GM12878 (cell line): ENCODE results near the gene NEURL4. TPM values are rescaled to one million over a fixed set of nuclear protein-coding genes. Genes with fewer than 3 reads are reported as not detected.

Experiments
- CHD2 ChIP-seq: IDR thresholded peaks from 2 replicates; pipeline ENCODE4 v1.6.1; 2011; ENCODE audit warnings: low read depth, low read length, improper control_type of control experiment, borderline replicate concordance
- CTCF ChIP-seq, 3 experiments: IDR thresholded peaks in 2 of 3; conservative IDR thresholded peaks in 1 of 3; 2 replicates each; pipeline ENCODE4 v1.5.1; 2011; ENCODE audit warnings: low read depth in 3 of 3, low read length in 3 of 3, mild to moderate bottlenecking in 3 of 3, control low read depth in 2 of 3, moderate library complexity in 2 of 3, inconsistent platforms in 1 of 3, mixed read lengths in 1 of 3; ENCODE audit not compliant: control insufficient read depth in 2 of 3, insufficient read depth in 1 of 3; ENCODE audit errors: extremely low read depth in 1 of 3
- E2F4 ChIP-seq: IDR thresholded peaks from 2 replicates; pipeline ENCODE4 v1.6.1; 2012; ENCODE audit warnings: low read depth, low read length, improper control_type of control experiment
- E2F8 ChIP-seq: fragments of 450-650 bp; IDR thresholded peaks from 2 replicates; pipeline ENCODE4 v1.6.1; 2018; ENCODE audit warnings: mild to moderate bottlenecking, low read depth, moderate library complexity; ENCODE audit not compliant: partially characterized antibody
- EGR1 ChIP-seq, 2 experiments: IDR thresholded peaks; 1 replicate in 1 of 2; 2 replicates in 1 of 2; pipeline ENCODE4 v1.6.1; 2011 to 2012; ENCODE audit warnings: low read depth in 2 of 2, low read length in 2 of 2, borderline replicate concordance in 1 of 2, mild to moderate bottlenecking in 1 of 2, moderate library complexity in 1 of 2
- ELK1 ChIP-seq: IDR thresholded peaks from 2 replicates; pipeline ENCODE4 v1.6.1; 2012; ENCODE audit warnings: low read depth, low read length, improper control_type of control experiment
- GABPA ChIP-seq: IDR thresholded peaks from 2 replicates; pipeline ENCODE4 v1.6.1; 2014; ENCODE audit warnings: antibody characterized with exemption, low read depth, mild to moderate bottlenecking, inconsistent platforms
- IKZF1 ChIP-seq: fragments of 450-650 bp; conservative IDR thresholded peaks from 2 replicates; pipeline ENCODE4 v1.6.1; 2017; ENCODE audit warnings: antibody characterized with exemption, mild to moderate bottlenecking
- MTA3 ChIP-seq: IDR thresholded peaks from 2 replicates; pipeline ENCODE4 v1.6.1; 2012; ENCODE audit warnings: low read length, inconsistent platforms, borderline replicate concordance
- MXI1 ChIP-seq: fragments of 150-350 bp; IDR thresholded peaks from 2 replicates; pipeline ENCODE4 v1.6.1; 2011; ENCODE audit warnings: low read depth, mild to moderate bottlenecking, inconsistent platforms, low read length, improper control_type of control experiment
- POLR2A ChIP-seq: IDR thresholded peaks from 2 replicates; pipeline ENCODE4 v1.6.1; 2011; ENCODE audit warnings: low read depth, mild to moderate bottlenecking, low read length
- RB1 ChIP-seq: fragments of 450-650 bp; formaldehyde crosslinking; IDR thresholded peaks from 2 replicates; pipeline ENCODE4 v1.6.1; 2017; ENCODE audit warnings: mild to moderate bottlenecking, borderline replicate concordance
- SMAD1 ChIP-seq: fragments of 450-650 bp; IDR thresholded peaks from 2 replicates; pipeline ENCODE4 v1.6.1; 2018; ENCODE audit warnings: mild to moderate bottlenecking, low read depth; ENCODE audit not compliant: partially characterized antibody
- SMAD5 ChIP-seq: IDR thresholded peaks from 2 replicates; pipeline ENCODE4 v1.6.1; 2016; ENCODE audit warnings: antibody characterized with exemption, low read depth
- SREBF1 ChIP-seq: IDR thresholded peaks from 2 replicates; pipeline ENCODE4 v1.6.1; 2012; ENCODE audit warnings: mild to moderate bottlenecking, low read length
- SUPT20H ChIP-seq: IDR thresholded peaks from 2 replicates; pipeline ENCODE4 v1.6.1; 2011; ENCODE audit warnings: low read depth, mild to moderate bottlenecking, low read length, moderate library complexity, borderline replicate concordance; ENCODE audit not compliant: control insufficient read depth
- ZBTB11 ChIP-seq: fragments of 450-650 bp; formaldehyde crosslinking; IDR thresholded peaks from 2 replicates; pipeline ENCODE4 v1.5.0; 2022; ENCODE audit warnings: mild to moderate bottlenecking, missing genetic modification characterization
- polyA plus RNA-seq, 11 experiments: library from polyadenylated mRNA; depleted of rRNA in 4 of 11; unstranded in 6 of 11; stranded (reverse) in 5 of 11; fragments of >200 nt; fragmentation: Nextera tagmentation in 4 of 11; fragmentation: Illumina TruSeq in 1 of 11; extraction: Ambion mirVana in 4 of 11; extraction: Trizol in 1 of 11; gene quantifications; 1 replicate in 1 of 11; 2 replicates in 10 of 11; pipeline versions ENCODE4 v1.2.1 to v1.2.3, GENCODE V29; 2011 to 2016; ENCODE audit warnings: inconsistent platforms in 2 of 11, missing spikeins in 2 of 11, low read depth in 1 of 11
- total RNA-seq, 4 experiments: library from RNA; depleted of rRNA in 3 of 4; stranded (reverse); fragments of >200 nt in 3 of 4; fragmentation: Illumina TruSeq in 1 of 4; extraction: Trizol in 1 of 4; gene quantifications; 2 replicates each; pipeline versions ENCODE4 v1.2.1 to v1.2.3, GENCODE V29; 2013 to 2021

The NEURL4 gene
- total and polyA plus RNA-seq, 10 of the 15 experiments (the other 5 are each of a cell fraction or from before 2014, with no cell fraction given) = 0.03 to 41.9 (median 10.0) TPM

- TF ChIP-seq E2F4 (no peak), SUPT20H (no peak), SMAD1 (no peak), E2F8 (no peak), CHD2 (peak; percentile 58; the same call in 1 of the 2 replicates), ELK1 (no peak), SREBF1 (no peak), GABPA (no peak), POLR2A (peak; percentile 58), ZBTB11 (CRISPR knock-in tag) (no peak), MXI1 (peak; percentile 72), SMAD5 (0 out of 2 replicates have a peak, but pooled peaks have one; percentile 11), IKZF1 (no peak), EGR1 (IDR thresholded peaks at IDR 0.05; ENCODE audit: borderline replicate concordance in 1 of 2, low read depth in 2 of 2, low read length in 2 of 2) (no peak), RB1 (no peak; the same call in 1 of the 2 replicates), CTCF (IDR thresholded peaks at IDR 0.05 in 2 of 3, conservative IDR thresholded peaks at IDR 0.05 in 1 of 3; ENCODE audit: control insufficient read depth in 2 of 3, extremely low read depth in 1 of 3, insufficient read depth in 1 of 3, low read depth in 3 of 3, low read length in 3 of 3) (no peak), MTA3 (no peak)
These were observed 21.2 kb downstream of the NEURL4 start (continued) for GRCh38 chr17:7307686-7308624.
